Epidermal melanocyte (primary cell): ENCODE data around the gene MTMR10.

Source experiments
- DNase-seq: peaks from one replicate; pipeline ENCODE4 v3.0.0; 2011; ENCODE audit warnings: low spot score; ENCODE audit not compliant: insufficient read length

Gene MTMR10

DNA sequence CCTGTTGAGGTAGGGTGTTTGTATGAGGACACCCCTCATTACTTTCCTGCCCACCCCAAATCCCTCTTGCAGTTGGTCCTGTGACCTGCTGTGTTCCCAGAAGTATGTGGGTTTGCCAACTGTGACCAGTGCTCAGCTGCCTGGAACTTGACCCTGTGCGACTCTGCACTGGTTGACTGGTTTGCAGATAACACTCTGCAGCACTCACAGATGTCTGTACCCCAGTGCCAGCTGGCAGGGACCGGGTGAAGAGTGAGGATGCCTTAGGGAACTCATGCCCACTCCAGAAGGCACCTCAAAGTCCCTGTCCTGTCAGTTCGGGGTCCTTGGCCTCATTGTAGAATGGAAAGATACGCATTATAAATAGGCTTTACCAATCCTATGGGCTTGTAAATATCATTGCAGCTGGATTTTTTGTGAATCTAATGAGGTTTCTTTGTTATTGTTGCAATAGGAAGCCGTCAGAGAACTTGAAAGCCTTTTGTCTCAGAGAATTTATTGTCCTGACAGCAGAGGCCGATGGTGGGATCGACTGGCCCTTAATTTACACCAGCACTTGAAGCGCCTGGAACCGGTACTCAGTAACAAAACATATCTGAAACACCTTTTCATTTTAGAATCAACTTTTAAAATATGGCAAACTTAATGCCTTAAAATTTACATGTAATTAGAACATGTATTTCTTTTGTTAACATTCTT lies 69.5 kb downstream of the MTMR10 start:
- no peak for DNase-seq

DNA sequence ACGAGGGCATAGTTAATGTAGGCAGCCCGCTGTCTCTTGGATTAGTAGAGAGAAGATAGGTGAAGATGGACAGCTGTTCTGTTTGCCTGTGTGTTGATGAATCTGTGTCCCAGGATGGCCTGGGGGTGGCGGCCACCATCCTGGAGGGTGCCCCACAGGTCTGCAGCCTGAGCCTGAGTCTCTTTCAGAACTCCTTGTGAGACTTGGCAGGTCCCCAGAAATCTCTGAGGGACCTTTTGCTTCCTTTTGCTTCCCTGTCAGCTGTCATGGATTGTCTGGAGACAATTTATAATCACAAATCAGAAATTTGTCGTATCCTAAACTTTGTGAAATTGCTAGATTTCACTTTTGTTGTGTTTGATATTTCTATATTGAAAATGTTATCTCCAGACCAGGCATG lies 70.3 kb downstream of the MTMR10 start:
- no peak for DNase-seq

DNA sequence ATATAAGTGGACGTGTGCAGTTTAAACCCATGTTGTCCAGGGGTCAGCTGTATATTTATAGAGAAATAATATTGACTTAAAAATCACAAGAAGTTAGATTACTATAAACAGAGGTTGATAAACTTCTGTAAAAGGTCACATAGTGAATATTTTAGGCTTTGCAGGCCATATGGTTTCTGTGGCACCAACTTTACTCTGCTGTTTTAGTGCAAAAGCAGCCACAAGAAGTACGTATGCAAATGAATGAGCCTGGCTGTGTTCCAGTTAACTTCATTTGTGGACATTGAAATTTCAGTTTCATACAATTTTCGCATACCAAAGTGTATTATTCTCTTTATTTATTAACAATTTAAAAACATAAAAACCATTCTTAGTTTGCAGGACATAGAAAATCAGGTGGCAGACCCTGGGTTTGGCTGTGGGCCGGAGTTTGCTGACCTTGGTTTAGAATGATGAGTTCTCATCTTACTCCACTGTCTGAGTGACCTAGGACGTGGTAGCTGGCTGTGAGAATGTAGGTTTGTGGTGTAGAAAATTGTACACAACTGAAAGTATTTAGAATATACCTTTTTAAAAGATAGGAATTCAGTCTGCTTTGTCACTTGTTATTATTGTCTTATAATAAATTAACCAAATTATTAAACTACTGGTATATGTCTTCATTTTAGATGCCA lies 71.4 kb downstream of the MTMR10 start:
- DNase-seq: no peak

DNA sequence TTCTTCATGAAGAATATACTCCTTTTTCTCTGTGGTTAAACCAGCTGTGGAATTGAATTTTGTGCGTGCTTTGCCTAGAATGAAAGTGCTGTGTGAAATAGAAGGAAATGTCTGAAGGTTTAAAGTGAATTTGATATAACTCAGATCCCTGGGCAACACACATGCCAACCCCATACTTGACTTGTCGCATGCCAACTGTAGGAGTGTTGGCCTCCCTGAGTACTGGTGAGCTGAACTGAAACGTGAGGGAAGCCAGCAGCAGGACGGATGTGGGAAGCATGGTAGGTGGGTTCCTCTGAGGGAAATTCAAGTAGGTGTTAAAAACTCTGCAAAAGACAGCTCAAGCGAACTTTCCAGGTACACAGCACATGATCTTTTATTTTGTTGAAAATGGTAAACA lies 73.1 kb downstream of the MTMR10 start:
- DNase-seq: no peak

DNA sequence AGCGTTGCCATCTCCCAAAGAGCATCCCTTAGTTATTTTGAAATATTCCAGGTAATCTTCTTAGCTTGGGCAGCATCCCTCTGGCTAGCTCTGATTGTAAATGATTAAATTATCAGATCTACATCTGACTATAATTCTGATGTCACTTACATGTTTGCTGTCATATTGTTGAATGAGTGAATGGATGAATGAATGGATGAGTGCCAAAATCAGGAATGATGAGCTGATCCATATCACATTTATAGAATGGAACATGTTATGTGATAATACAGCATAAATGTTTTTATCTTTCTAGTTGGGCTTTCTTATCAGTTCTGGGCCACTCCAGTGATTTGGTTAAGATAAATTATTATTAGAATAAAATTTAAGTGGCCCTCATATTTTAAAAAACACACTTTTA lies 73.8 kb downstream of the MTMR10 start:
- DNase-seq: no peak

DNA sequence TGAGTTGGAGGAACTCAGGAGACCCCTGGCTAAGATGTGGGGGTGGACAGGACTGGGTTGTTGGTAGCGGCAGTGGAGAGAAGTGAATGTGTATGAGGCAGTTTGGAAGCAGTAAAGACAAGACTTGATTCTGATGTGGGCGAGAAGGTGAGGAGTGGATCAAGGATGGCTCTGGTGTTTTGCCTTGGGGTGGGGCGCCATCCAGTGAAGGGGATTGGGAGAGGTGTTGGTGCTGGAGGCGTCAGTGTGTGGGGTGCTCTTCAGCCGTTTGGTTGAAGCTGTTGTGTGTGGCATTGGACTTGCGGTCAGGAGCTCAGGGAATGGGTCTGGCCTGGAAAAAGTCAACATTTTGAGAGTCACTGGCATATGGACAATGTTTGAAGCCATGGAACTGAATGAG lies 74.4 kb downstream of the MTMR10 start:
- DNase-seq: no peak

DNA sequence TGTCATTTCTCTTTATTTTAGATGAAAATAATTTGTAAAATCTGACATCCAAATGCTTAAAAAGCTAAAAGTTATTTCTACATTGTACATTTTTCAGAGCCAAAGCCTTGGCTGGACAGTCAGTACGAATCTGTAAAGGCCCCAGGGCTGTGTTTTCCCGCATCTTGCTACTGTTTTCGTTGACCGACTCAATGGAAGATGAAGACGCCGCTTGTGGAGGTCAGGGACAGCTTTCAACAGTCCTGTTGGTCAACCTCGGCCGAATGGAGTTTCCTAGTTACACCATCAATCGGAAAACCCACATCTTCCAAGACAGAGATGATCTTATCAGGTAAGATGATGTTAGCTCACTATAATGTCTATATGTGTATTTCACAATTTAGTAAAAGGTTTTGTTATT lies 77.7 kb downstream of the MTMR10 start:
- no peak for DNase-seq

DNA sequence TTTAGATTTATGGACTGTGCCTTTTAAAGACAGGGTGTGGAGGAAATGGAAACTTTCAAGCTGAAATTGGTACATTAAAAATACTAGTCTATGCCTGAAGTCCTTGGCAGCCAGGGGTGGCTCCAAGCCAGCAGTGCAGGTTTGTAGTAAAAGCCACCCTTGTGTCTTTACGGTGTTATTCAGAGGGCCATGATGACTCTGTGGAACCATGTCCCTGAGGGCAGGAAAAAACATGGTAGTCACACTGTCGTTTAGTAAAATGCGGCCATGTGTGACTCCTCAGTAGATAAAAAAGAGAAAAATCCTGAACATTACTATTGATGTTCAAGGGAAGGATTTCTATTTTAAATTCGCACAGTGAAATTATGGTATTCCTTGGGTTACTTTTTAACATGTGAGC lies 85.1 kb downstream of the MTMR10 start:
- DNase-seq: no peak

DNA sequence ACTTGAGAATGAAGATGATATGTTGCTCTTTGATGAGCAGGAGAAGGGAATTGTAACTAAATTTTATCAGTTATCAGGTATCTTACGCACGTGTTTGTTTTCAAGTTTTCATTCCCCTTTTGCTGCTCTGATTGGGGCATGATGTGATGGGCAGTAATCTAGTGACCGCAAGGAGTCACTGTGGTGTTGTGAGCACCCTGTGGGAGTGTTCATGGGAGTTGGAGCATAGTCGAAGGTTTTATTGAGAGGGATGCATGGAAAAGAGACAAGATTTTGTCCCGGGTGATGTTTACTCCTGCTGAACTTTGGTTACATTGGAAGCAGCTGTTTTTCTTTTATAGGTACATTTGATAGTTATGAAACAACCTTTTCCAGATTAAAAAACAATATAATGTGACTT lies 85.6 kb downstream of the MTMR10 start:
- DNase-seq: no peak

DNA sequence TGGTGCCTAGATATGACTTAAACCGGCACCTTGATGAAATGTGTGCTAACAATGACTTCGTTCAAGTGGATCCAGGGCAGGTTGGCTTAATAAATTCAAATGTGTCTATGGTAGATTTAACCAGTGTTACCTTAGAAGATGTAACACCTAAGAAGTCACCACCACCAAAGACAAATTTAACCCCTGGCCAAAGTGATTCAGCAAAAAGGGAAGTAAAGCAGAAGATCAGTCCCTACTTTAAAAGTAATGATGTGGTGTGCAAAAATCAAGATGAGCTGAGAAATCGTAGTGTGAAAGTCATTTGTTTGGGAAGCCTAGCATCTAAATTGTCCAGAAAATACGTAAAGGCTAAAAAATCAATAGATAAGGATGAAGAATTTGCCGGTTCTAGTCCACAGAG lies 86.6 kb downstream of the MTMR10 start:
- no peak for DNase-seq

DNA sequence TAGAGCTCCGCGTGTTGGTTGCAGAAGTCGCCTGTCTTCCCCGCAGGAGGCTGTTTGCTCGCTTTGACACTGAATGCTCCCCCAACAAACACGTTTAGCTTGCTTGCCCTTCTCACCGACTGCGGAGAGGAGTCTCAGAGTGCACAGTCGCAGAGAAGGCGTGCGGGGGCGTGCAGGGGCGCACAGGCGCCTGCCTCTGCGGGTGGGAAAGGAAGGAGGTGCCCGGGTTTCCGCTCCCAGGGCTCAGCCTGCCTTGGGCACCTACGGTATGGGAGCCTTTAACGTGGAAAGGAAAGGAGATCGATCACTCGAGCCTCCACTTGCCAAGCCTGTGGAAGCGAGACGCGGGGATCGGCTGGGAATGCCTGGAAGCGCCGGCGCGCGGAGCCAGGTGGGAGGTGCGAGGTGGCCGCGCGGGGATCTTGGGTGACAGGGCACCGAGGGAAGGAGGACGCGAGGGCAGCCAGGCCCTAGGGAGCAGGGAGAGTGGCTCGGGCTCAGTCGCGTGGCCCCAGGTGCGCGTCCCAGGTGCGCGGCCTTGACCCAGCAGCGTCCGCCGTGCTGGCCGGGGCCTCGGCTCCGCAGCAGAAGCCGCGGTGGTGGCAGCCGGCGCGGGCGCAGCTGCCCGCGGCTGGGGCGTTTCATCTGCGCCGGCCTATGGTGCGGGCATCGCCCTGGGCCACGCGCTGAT lies 87.8 kb downstream of the MTMR10 start, which contains the start of gene FAN1:
TSS of gene FAN1 (plus strand) at position 419 of the 691 bp plus-strand sequence. CDS start 749 bp downstream, outside the sequence.
- peak; percentile 88 for DNase-seq

DNA sequence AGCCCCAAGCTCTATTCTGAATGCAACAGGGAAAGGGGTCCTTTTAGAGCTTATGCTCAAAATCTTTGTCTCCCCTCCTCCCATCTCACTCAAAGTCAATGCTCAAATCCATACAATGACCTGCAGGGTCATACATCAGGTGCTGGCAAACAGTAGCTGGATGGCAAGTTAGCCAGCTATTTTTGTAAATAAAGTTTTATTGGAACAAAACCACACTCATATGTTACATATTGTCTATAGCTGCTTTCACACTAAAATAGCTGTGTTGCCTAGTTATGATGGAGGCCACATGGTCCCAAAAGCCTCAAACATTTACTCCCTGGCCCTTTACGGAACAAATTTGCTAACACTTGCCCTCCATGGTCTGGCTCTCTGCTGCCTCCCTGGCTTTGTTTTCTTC lies 89.5 kb downstream of the MTMR10 start:
- no peak for DNase-seq

DNA sequence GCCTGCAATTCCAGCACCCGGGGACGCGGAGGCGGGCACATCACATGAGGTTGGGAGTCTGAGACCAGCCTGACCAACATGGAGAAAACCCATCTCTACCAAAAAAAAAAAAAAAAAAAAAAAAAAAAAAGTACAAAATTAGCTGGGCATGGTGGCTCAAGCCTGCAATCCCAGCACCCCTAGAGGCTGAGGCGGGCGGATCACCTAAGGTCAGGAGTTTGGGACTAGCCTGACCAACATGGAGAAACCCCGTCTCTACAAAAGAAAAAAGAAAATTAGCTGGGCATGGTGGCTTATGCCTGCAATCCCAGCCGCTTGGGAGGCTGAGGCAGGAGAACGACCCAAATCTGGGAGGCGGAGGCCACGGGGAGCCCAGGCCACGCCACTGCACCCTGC lies 95.2 kb downstream of the MTMR10 start:
- no peak for DNase-seq

DNA sequence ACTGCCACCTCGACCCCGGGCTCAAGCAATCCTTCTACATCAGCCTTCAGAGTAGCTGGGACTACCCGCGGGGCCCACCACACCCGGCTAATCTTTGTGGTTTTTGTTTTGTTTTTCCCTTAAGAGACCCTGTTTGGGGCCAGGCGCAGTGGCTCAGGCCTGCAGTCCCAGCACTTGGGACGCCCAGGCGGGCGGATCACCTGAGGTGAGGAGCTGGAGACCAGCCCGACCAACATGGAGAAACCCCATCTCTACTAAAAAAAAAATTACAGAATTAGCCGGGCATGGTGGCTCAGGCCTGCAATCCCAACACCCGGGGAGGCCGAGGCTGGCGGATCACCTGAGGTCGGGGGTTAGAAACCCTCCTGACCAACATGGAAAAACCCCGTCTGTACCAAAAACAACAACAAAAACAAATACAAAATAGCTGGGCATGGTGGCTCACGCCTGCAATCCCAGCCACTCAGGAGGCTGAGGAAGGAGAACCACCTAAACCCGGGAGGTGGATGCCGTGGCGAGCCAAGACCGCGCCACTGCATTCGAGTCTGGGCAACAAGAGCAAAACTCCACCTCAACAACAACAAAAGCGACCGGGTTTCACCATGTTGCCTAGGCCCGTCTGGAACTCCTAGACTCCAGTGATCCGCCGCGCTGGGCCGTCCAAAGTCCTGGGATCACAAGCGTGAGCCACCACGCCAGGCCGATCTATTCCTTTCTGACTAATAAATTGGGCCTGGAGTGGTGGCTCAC lies 95.8 kb downstream of the MTMR10 start:
- no peak for DNase-seq

DNA sequence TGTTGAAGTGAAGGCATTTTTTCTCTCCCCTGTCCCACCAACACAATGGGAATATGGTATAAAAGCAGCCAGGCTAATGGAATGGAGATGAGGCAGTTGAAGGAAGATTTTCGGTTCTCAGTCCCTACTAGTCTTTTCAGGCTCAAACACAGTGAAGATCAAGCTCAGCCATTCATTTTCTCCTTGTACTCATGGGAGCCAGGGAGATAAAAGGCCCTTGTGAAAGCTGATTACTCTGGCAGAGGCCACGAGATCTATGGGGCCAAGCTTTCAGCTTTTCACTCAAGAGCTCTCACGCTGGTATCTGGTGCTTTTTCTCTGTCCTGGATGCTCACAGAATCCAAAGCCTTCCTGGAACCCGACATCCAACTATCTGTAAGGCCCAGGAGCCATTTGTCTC lies 102.2 kb downstream of the MTMR10 start:
- DNase-seq: peak; percentile 90
